Measurements from ENCODE around the gene CTNNB1.

DNA sequence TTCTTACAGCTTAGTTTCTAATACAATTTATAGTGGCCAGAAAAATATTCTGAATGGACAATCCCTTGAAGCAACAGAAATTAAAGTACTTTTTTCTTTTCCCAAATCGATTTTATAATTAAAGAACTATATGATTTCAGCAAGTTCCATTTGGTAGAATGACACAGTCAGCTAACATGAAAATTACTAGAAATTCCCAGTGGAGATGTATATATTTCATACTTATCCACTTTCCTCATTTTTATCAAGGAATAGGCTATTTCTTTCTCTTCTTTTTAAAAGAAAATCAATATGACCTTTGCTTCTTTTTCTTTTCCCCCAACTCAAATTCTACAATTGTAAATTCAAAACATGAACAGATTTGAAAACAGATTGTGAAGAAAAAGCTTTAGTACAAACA is 6.4 kb upstream of the CTNNB1 start:
- TF ChIP-seq POLR2AphosphoS5 (IDR thresholded peaks at IDR 0.05; ENCODE audit: low read depth, low read length) = no peak
- TF ChIP-seq, protein P1, sequence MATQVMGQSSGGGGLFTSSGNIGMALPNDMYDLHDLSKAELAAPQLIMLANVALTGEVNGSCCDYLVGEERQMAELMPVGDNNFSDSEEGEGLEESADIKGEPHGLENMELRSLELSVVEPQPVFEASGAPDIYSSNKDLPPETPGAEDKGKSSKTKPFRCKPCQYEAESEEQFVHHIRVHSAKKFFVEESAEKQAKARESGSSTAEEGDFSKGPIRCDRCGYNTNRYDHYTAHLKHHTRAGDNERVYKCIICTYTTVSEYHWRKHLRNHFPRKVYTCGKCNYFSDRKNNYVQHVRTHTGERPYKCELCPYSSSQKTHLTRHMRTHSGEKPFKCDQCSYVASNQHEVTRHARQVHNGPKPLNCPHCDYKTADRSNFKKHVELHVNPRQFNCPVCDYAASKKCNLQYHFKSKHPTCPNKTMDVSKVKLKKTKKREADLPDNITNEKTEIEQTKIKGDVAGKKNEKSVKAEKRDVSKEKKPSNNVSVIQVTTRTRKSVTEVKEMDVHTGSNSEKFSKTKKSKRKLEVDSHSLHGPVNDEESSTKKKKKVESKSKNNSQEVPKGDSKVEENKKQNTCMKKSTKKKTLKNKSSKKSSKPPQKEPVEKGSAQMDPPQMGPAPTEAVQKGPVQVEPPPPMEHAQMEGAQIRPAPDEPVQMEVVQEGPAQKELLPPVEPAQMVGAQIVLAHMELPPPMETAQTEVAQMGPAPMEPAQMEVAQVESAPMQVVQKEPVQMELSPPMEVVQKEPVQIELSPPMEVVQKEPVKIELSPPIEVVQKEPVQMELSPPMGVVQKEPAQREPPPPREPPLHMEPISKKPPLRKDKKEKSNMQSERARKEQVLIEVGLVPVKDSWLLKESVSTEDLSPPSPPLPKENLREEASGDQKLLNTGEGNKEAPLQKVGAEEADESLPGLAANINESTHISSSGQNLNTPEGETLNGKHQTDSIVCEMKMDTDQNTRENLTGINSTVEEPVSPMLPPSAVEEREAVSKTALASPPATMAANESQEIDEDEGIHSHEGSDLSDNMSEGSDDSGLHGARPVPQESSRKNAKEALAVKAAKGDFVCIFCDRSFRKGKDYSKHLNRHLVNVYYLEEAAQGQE (IDR thresholded peaks at IDR 0.05; ENCODE audit: insufficient read depth in 1 of 2, low read depth in 2 of 2, low read length in 2 of 2) = no peak

All from PFSK-1 (cell line).